Hepatocyte (in vitro differentiated cells): ENCODE measurements around the gene SIVA1.

Source experiments
- CTCF ChIP-seq: fragments of 200-600 bp; sonication (generic); IDR thresholded peaks from 2 replicates; pipeline ENCODE4 v1.5.1; 2016; ENCODE audit warnings: antibody characterized with exemption, mild to moderate bottlenecking; ENCODE audit not compliant: poor library complexity
- EZH2 ChIP-seq: fragments of 200-600 bp; sonication (generic); IDR thresholded peaks from 2 replicates; pipeline ENCODE4 v1.6.1; 2016; ENCODE audit warnings: antibody characterized with exemption, mild to moderate bottlenecking, borderline replicate concordance
- EZH2phosphoT487 ChIP-seq: fragments of 200-600 bp; sonication (generic); IDR thresholded peaks from one replicate; pipeline ENCODE4 v1.6.1; 2018; ENCODE audit warnings: antibody characterized with exemption, mild to moderate bottlenecking, low read depth, moderate library complexity; ENCODE audit not compliant: unreplicated experiment, severe bottlenecking

GRCh38 chr14:104789752-104790743, 37.1 kb downstream of the SIVA1 start:
- TF ChIP-seq CTCF: no peak
- TF ChIP-seq EZH2: no peak
- TF ChIP-seq EZH2phosphoT487: no peak
